Measurements from ENCODE around the gene CSNK2A1. TPM values are rescaled to one million over a fixed set of nuclear protein-coding genes. Genes with fewer than 3 reads are reported as not detected.

The CSNK2A1 gene
- total and polyA plus RNA-seq, 2 of the 8 experiments (the other 6 are each of a cell fraction or from before 2014, with no cell fraction given), result 117 to 260 TPM

DNA sequence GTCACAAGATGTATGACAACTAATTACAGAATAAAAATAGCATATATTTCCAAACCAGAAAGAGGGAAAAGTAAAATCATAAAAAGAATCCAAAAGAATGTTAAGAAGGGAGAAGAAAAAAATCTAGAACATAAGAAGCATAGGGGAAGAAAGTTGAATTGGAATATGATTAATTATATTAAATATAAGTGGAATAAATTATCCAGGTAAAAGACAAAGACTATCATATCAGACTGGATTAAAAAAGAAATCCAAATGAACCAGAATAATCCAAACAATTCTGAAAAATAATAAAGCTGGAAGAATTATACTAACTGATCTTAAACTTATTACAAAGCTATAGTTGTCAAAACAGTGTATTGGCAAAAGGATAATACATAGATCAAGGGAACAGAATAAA, 23.6 kb downstream of the CSNK2A1 start (continued):
- TF ChIP-seq, protein P1, sequence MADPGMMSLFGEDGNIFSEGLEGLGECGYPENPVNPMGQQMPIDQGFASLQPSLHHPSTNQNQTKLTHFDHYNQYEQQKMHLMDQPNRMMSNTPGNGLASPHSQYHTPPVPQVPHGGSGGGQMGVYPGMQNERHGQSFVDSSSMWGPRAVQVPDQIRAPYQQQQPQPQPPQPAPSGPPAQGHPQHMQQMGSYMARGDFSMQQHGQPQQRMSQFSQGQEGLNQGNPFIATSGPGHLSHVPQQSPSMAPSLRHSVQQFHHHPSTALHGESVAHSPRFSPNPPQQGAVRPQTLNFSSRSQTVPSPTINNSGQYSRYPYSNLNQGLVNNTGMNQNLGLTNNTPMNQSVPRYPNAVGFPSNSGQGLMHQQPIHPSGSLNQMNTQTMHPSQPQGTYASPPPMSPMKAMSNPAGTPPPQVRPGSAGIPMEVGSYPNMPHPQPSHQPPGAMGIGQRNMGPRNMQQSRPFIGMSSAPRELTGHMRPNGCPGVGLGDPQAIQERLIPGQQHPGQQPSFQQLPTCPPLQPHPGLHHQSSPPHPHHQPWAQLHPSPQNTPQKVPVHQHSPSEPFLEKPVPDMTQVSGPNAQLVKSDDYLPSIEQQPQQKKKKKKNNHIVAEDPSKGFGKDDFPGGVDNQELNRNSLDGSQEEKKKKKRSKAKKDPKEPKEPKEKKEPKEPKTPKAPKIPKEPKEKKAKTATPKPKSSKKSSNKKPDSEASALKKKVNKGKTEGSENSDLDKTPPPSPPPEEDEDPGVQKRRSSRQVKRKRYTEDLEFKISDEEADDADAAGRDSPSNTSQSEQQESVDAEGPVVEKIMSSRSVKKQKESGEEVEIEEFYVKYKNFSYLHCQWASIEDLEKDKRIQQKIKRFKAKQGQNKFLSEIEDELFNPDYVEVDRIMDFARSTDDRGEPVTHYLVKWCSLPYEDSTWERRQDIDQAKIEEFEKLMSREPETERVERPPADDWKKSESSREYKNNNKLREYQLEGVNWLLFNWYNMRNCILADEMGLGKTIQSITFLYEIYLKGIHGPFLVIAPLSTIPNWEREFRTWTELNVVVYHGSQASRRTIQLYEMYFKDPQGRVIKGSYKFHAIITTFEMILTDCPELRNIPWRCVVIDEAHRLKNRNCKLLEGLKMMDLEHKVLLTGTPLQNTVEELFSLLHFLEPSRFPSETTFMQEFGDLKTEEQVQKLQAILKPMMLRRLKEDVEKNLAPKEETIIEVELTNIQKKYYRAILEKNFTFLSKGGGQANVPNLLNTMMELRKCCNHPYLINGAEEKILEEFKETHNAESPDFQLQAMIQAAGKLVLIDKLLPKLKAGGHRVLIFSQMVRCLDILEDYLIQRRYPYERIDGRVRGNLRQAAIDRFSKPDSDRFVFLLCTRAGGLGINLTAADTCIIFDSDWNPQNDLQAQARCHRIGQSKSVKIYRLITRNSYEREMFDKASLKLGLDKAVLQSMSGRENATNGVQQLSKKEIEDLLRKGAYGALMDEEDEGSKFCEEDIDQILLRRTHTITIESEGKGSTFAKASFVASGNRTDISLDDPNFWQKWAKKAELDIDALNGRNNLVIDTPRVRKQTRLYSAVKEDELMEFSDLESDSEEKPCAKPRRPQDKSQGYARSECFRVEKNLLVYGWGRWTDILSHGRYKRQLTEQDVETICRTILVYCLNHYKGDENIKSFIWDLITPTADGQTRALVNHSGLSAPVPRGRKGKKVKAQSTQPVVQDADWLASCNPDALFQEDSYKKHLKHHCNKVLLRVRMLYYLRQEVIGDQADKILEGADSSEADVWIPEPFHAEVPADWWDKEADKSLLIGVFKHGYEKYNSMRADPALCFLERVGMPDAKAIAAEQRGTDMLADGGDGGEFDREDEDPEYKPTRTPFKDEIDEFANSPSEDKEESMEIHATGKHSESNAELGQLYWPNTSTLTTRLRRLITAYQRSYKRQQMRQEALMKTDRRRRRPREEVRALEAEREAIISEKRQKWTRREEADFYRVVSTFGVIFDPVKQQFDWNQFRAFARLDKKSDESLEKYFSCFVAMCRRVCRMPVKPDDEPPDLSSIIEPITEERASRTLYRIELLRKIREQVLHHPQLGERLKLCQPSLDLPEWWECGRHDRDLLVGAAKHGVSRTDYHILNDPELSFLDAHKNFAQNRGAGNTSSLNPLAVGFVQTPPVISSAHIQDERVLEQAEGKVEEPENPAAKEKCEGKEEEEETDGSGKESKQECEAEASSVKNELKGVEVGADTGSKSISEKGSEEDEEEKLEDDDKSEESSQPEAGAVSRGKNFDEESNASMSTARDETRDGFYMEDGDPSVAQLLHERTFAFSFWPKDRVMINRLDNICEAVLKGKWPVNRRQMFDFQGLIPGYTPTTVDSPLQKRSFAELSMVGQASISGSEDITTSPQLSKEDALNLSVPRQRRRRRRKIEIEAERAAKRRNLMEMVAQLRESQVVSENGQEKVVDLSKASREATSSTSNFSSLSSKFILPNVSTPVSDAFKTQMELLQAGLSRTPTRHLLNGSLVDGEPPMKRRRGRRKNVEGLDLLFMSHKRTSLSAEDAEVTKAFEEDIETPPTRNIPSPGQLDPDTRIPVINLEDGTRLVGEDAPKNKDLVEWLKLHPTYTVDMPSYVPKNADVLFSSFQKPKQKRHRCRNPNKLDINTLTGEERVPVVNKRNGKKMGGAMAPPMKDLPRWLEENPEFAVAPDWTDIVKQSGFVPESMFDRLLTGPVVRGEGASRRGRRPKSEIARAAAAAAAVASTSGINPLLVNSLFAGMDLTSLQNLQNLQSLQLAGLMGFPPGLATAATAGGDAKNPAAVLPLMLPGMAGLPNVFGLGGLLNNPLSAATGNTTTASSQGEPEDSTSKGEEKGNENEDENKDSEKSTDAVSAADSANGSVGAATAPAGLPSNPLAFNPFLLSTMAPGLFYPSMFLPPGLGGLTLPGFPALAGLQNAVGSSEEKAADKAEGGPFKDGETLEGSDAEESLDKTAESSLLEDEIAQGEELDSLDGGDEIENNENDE (IDR thresholded peaks at IDR 0.05; ENCODE audit: insufficient replicate concordance, low read length), result no peak
- TF ChIP-seq KDM1A (IDR thresholded peaks at IDR 0.05; ENCODE audit: borderline replicate concordance, low read length) (no peak), SRF (IDR thresholded peaks at IDR 0.05; ENCODE audit: low read depth, low read length) (no peak), CREB1 (IDR thresholded peaks at IDR 0.05) (no peak), TAF7 (optimal IDR thresholded peaks at IDR 0.05; ENCODE audit: borderline replicate concordance, low read depth, low read length) (no peak), CTBP2 (IDR thresholded peaks at IDR 0.05; ENCODE audit: borderline replicate concordance, insufficient read depth, insufficient read length, low read length) (no peak), JUN (IDR thresholded peaks at IDR 0.05; ENCODE audit: low read depth, low read length) (no peak), CHD2 (IDR thresholded peaks at IDR 0.05; ENCODE audit: low read length) (no peak), GABPA (IDR thresholded peaks at IDR 0.05; ENCODE audit: borderline replicate concordance, insufficient read depth, low read length) (no peak), SIX5 (IDR thresholded peaks at IDR 0.05; ENCODE audit: low read depth, low read length) (no peak), SIRT6 (IDR thresholded peaks at IDR 0.05; ENCODE audit: low read length) (no peak), CHD1 (IDR thresholded peaks at IDR 0.05; ENCODE audit: low read depth, low read length) (no peak), SAP30 (IDR thresholded peaks at IDR 0.05; ENCODE audit: insufficient read depth, insufficient replicate concordance, low read length) (no peak)

Measured in H1 (cell line).